Renal pelvis (tissue), 12 donors: ENCODE measurements around the gene SERPINE1. TPM values are rescaled to one million over a fixed set of nuclear protein-coding genes. Genes with fewer than 3 reads are reported as not detected.
A peak's percentile ranks its signal among the peaks of the same experiment; 100 is the strongest.
"Not testable (repeated sequence)": the region's sequence is repeated elsewhere in the genome, so short reads cannot be mapped to it uniquely, and the experiment has no call there.

Source experiments
- DNase-seq: peaks from one replicate; pipeline ENCODE4 v3.0.0-alpha.2; 2013
- long read RNA-seq, 16 experiments: transcript quantifications; one replicate each; lab custom pipeline, GENCODE V29; 2026
- polyA plus RNA-seq, 3 donors: library from polyadenylated mRNA; unstranded; fragments of 120-200 nt; gene quantifications; one replicate each; pipeline ENCODE4 v1.2.1, GENCODE V29; 2013; ENCODE audit not compliant: insufficient read length in 3 of 3

SERPINE1 gene
- 1 to 10 TPM in 2 of 3 donors, under 1 TPM in 1; 0.86 to 1.3 (median 1.2) TPM for polyA plus RNA-seq
- long read RNA-seq, donor 1 = 0 reads
- long read RNA-seq, donor 2 = 0 reads
- long read RNA-seq, donor 3 = 0 reads
- long read RNA-seq, donor 4 = 0 reads
- long read RNA-seq, donor 5 = 0 reads
- long read RNA-seq, donor 6 = 0 reads
- long read RNA-seq, donor 7 = 0 reads
- long read RNA-seq, donor 8 = 0 reads
- long read RNA-seq, donor 9, partial matches to known transcripts = 0 of 1 reads
- long read RNA-seq, donor 9, other reads (novel, unspliced or antisense) = 0 of 1 reads
- long read RNA-seq, donor 10 = 0 reads
- long read RNA-seq, donor 11 = 0 reads
- long read RNA-seq, donor 12 = 0 reads
- long read RNA-seq, donor 13 = 0 reads
- long read RNA-seq, donor 14 = 0 reads
- long read RNA-seq, donor 15, partial matches to known transcripts = 0 of 1 reads
- long read RNA-seq, donor 15, other reads (novel, unspliced or antisense) = 0 of 1 reads
- long read RNA-seq, donor 16 = 0 reads

DNA sequence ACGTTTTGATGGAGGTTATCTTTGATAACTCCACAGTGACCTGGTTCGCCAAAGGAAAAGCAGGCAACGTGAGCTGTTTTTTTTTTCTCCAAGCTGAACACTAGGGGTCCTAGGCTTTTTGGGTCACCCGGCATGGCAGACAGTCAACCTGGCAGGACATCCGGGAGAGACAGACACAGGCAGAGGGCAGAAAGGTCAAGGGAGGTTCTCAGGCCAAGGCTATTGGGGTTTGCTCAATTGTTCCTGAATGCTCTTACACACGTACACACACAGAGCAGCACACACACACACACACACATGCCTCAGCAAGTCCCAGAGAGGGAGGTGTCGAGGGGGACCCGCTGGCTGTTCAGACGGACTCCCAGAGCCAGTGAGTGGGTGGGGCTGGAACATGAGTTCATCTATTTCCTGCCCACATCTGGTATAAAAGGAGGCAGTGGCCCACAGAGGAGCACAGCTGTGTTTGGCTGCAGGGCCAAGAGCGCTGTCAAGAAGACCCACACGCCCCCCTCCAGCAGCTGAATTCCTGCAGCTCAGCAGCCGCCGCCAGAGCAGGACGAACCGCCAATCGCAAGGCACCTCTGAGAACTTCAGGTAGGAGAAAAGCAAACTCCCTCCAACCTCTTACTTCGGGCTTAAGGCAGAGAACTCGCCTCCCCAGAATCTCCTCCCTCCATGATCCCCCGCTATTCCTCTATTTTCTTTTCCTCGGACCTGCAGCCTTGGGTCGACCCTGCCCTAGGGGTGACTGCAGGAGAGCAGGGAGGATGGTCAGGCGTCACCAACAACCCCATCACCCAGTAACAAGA is at the start of gene SERPINE1:
Gene SERPINE1 (plus strand): TSS at position 454 of the 809 bp plus-strand sequence. CDS start 1,290 bp downstream, outside the sequence.
- peak; percentile 92 for DNase-seq

DNA sequence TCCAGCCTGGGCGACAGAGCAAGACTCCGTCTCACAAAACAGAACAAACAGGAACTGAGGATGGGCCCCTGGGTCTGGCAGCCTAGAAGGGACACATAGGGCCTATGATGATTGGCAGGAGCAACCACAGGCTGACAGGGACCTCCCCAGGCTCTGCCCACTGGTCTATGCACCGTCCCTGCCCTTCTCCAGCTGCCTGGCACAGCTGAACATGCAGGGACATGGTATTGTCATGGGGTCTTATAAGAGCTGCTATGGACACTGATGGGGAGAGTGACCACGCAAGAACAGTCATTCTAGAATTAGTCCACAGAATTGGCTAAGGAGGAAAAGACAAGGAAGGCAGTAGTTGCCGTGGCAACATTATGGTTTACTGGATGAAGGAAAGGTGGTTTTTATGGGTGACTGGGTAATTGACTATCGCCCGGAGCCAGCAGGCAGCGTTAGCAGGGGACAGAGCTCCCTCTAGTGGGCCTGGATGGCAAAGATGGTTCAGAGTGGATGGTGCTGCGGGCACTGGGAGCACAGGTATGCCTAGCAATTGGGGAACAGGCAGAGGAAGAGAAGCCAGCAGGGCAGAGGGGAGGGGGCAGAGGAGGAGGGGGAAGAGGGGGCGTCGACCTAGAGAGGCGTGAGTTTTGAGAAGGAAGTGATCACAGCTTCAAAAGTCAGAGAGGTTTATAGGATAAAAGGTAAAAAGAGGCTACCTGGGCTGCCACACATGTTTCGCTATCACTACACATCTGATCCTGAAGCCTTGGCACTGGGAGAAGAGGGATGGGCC is 49.4 kb upstream of the SERPINE1 start:
- DNase-seq = peak; percentile 80

DNA sequence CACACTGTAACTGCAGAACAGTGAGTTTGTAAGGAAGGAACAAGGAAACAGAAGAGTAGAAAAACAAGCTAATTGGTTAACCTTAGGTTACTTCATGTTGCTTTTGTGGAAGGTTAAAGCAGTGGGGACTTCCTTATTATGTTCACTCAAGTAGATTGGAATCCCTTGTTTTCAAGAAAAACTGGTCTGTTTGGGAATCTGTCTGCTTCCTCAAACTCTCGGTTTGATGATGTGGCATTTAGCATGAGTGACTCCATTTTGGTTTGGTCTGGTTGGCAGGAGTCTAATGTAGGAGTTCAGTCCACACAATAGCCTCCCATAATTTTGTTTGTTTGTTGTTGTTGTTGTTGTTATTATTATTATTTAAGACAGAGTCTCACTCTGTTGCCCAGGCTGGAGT is 45.5 kb upstream of the SERPINE1 start:
- DNase-seq = no peak

DNA sequence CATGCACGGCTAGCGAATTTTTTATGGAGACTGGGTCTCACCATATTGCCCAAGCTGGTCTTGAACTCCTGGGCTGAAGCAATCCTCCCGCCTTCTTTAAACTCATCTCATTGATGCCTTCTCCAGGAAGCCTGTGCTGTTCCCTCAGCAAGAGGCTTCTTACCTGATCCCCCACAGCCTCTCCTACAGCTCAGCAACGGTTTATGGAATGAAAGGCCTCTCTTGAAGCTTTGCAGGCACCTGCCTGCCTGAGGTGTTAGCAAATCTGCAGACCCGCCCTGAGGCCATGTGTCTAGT is 42.1 kb upstream of the SERPINE1 start:
- no peak for DNase-seq

DNA sequence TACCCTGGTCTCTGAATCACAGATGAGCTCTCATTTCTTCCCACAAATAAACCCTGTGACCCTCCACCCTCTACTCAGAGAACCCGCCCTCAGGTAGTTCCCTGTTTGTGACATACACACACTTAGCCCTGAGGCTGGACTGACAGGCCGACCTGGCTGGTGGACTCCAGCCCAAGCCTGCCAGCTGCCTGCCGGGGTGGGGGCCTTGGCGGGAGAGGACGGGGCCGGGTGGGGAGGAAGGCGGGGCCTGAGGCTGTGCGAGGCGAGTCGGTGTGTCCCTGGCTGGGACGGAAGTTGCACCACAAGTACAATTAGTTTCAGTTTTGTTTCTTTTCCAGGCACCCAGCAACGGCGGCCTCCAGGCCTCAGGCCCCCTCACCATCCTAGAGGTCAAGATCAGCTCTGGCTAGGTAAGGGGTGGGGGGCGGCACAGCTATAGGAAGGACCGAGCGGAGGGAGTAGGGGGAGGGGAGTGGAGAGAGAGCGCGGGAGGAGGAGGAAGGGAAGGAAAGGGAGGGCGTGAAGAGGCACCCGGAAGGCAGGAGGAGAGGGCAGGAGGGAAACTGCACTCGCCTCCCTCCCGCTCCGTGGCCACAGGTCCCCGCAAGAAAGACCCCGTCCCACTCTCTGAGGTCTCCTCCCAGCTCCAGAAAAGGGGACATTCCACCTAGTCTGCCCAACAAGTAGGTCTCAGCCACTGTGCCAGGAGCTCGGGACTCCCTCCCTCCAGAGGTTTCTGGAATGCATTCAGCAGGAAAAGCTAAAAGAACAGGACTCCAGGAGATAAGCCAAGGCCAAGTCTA is 41.5 kb upstream of the SERPINE1 start, which contains the start of gene TRIM56:
Gene TRIM56 (plus strand): TSS at position 320 of the 803 bp plus-strand sequence. CDS start 1,832 bp downstream, outside the sequence.
- DNase-seq = peak; percentile 72

DNA sequence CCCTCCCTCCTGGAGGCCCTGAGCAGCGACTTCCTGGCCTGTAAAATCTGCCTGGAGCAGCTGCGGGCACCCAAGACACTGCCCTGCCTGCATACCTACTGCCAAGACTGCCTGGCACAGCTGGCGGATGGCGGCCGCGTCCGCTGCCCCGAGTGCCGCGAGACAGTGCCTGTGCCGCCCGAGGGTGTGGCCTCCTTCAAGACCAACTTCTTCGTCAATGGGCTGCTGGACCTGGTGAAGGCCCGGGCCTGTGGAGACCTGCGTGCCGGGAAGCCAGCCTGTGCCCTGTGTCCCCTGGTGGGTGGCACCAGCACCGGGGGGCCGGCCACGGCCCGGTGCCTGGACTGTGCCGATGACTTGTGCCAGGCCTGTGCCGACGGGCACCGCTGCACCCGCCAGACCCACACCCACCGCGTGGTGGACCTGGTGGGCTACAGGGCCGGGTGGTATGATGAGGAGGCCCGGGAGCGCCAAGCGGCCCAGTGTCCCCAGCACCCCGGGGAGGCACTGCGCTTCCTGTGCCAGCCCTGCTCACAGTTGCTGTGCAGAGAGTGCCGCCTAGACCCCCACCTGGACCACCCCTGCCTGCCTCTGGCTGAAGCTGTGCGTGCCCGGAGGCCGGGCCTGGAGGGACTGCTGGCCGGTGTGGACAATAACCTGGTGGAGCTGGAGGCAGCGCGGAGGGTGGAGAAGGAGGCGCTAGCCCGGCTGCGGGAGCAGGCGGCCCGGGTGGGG is 39.4 kb upstream of the SERPINE1 start:
- no peak for DNase-seq

DNA sequence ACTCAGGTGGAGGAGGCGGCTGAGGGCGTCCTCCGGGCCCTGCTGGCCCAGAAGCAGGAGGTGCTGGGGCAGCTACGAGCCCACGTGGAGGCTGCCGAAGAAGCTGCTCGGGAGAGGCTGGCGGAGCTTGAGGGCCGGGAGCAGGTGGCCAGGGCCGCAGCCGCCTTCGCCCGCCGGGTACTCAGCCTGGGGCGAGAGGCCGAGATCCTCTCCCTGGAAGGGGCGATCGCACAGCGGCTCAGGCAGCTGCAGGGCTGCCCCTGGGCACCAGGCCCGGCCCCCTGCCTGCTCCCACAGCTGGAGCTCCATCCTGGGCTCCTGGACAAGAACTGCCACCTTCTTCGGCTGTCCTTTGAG is 38.9 kb upstream of the SERPINE1 start:
- DNase-seq = no peak

DNA sequence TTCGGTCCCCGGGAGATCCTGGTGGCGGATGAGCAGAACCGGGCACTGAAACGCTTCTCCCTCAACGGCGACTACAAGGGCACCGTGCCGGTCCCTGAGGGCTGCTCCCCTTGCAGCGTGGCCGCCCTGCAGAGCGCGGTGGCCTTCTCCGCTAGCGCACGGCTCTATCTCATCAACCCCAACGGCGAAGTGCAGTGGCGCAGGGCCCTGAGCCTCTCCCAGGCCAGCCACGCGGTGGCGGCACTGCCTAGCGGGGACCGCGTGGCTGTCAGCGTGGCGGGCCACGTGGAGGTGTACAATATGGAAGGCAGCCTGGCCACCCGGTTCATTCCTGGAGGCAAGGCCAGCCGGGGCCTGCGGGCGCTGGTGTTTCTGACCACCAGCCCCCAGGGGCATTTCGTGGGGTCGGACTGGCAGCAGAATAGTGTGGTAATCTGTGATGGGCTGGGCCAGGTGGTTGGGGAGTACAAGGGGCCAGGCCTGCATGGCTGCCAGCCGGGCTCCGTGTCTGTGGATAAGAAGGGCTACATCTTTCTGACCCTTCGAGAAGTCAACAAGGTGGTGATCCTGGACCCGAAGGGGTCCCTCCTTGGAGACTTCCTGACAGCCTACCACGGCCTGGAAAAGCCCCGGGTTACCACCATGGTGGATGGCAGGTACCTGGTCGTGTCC is 37.9 kb upstream of the SERPINE1 start:
- no peak for DNase-seq

DNA sequence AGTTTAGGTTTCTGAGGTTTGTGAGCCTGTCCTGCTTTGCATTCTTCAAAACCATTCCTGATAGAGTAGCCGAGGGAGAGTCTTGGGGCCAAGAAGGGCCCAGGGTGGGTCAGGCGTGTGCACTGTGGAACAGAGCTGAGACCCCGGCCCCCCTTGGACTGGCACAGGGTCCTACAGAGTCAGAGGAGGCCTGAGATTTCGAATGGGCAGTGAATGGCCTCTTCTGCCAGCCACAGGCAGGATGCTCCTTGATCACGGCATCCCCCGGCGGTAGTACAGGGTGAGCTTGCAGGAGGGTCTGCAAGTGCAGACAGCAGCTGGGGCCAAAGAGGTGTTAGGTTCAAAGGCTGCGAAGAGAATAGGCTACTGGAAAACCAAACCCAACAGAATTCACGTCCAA is 37.0 kb upstream of the SERPINE1 start:
- DNase-seq = no peak

DNA sequence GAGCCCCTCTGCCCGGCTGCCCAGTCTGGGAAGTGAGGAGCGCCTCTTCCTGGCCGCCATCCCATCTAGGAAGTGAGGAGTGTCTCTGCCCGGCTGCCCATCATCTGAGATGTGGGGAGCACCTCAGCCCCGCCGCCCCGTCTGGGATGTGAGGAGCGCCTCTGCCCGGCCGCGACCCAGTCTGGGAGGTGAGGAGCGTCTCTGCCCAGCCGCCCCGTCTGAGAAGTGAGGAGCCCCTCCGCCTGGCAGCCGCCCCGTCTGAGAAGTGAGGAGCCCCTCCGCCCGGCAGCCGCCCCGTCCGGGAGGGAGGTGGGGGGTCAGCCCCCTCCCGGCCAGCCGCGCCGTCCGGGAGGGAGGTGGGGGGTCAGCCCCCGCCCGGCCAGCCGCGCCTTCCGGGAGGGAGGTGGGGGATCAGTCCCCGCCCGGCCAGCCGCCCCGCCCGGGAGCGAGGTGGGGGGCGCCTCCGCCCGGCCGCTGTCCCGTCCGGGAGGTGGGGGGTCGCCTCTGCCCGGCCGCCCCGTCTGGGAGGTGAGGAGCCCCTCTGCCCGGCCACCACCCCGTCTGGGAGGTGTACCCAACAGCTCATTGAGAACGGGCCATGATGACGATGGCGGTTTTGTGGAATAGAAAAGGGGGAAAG is 34.5 kb upstream of the SERPINE1 start:
- not testable (repeated sequence) for DNase-seq

DNA sequence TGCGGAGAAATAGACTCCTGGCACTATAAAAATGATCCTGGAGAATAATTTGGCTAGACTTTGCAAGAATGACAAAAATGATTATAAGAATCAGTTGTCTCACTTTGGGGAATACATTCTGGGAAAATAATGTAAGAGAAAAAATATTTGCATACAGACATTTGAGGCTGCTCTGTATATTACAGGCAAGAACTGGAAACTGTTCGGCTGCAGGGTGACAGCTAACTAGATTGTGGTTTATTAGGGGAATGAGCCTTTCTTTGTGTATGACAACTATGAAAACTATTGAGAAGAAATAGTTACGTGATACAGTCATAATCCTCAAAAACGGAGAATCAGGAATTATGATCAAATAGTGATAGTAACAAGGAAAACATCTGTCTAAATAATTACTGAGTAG is 33.0 kb upstream of the SERPINE1 start:
- no peak for DNase-seq

DNA sequence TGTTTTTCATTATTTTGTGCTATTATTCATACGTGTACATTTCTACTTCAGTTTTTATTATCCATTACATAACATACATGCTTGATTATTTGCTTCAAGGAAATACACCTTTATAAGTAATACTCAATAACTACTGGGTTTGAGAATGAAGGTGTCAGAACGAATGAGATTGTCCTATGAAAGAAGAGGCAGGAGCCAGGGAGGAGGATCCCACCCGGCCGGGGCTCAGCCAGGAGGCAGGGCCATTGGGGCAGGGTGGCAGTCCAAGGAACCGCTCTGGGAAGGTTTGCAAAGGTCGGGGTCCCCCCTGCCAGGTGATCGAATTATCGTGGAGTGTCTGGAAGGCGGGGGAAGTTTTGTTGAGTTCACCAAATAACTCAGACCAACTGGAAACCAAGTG is 32.5 kb upstream of the SERPINE1 start:
- no peak for DNase-seq

DNA sequence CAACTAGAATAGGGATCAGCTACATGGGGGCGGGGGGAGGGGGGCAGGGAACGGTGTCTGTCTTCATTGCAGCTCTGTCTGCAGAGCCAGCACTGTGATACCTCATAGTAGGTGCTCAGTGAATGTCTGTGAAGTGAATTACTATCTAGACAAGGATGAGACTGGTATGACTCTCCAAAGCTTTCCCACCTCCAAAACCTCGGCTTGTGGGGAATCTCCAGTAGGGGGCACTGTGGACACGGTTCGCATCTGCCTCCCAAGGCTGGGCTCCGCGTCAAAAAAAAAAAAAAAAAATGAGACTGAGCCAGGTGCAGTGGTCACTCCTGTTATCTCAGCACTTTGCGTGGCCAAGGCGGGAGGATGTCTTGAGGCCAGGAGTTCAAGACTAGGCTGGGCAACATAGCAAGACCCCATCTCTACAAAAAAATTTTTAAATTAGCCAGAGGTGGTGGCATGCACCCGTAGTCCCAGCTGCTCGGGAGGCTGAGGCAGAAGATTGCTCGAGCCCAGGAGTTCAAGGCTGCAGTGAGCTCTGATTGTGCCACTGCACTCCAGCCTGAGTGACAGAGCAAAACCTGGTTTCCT is 32.0 kb upstream of the SERPINE1 start:
- DNase-seq = no peak

DNA sequence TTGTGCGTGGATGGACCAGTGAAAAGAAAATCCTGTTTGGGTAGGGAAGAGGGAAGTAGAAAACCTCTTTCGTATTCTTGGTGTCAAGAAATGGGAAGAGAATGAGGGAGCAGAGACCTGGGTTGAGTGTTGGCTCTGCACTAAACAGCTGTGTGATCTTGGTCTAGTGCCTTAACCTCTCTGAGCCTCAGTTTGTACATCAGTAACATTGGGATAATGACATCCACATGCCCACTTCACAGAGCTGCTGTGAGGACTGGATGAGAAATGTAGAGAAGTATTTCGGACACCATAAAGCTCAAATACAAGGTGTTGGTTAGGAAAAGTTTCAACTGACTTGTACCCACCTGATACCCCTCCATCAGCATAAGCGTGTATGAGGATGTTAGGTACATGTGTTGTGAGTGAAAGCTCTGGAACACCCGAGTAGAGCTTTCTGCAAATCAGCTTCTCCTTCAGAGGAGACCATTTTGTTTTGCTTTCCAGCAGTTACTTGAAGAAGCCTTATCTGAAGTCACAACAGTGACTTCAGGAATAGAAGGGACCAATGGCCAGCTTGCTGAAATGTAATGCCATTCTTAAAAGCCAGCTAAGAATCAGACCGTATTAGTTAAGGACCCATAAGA is 30.5 kb upstream of the SERPINE1 start:
- no peak for DNase-seq

DNA sequence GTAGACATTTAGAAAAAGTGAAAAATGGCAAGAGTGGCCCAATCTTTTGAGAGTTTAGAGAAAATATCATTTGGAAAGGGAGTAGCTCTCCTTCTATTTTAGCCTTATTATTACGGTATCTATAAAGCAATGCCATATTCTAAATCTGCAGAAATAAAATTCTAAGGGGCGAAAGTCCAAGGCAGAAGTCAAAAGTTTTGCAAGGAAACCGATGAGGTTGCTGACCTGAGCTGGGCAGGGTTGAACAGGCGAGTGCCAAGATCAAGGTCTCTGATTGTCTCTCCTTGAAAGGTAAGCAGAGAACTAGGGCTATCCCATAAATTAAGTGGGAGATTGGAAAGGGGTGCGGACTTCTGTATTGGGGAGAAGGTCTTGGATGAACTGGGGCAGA is 30.0 kb upstream of the SERPINE1 start:
- no peak for DNase-seq

DNA sequence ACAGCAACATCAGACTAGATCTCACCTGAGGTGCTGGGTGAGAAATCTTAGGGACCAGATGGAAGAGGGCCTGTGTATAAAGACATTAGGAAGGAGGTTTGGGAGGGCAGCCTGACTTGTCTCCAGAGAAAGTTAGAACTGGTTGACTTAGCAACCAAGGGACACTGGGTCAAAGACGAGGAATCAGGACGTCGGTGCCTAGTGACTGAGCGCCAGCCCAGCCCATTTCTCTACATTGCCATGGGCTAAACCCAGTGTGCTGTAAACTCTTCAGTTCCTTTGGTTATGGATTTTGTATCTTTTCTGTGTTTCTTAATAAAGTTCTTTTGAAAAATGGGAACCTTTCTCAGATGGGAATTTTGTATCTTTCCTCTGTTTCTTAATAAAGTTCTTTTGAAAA is 29.3 kb upstream of the SERPINE1 start:
- DNase-seq = no peak

DNA sequence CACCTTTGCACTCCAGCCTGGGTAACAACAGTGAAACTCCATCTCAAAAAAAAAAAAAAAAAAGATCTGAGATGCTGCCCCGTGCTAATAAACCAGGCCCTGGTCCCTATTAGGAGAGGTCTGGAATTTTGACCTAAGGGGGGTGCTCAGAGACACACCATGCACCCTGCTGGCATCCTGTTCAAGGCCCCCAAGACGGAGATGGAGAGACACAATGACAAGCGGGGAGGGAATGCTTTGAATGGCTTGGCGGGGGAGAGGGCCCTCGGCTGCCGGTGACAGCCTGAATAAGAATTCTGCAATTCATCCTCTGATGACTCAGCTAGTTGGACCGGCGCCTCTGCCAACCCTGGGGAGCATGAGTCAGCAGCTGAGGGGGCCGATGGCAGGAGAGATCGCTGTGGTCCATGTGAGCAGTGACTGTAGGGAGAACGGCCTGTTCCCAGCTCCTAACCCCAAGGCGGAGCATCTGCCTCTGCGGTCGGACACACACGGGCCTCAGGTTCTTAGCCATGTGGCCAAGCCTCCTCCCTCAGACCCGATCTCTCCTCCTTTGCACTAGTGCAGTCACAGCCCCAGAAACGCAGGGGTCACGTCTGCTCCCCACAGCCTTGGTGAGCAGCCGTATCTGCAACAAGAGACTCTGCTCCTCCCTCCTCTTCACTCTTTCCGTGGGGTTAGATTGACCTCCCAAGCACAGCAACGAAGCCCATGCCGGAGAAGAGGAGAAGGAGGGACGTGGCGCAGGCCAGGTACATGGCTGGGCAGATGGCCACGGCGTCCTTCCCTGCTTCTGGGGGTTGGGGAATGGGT is 26.7 kb upstream of the SERPINE1 start:
- peak; percentile 44 for DNase-seq
